ENCODE results near the gene RNF208.

Gene RNF208

GRCh38 chr9:137227853-137228505 lies 5.9 kb upstream of the RNF208 start:
- no peak for DNase-seq (ENCODE audit: low spot score)

DNA sequence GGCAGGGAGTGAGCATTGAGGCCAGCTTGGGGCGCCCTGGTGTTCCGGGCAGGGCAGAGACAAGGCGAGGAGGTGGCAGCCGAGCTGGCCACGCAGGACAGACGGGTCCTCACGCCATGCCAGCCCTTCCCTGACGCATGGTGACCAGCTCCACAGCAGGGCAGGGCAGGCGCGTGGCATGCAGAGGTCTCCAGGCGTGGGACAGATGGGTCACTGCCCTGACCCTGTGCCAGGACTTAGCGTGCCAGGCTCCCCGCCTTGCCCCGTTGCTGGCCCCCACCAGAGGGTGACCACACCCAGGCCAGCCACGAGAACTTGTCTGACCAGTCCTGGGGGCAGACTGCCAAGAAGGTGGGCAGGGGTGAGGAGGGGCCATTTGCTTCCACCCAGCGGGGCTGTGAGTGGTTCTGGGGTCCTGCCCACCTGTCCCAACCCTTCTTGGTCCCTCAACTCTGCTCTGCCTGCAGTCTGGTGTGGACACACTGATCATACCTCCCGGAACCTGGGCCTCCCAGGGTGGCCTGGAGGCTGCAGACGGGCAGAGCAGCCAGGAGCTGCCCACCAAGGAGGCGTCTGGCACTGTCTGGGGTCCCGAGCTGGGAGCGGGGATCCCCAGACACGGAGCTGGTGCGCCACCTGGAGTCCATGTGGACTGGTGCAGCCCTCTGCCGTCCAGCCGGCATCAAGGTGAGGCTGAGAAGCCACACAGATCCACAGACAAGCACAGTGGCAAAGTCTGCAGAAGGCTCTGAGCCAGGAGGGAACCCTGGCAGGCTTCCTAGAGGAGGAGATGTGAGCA lies 5.2 kb upstream of the RNF208 start, which contains the start of gene RNF224:
RNF224 (plus strand) TSS at position 449 of the 799 bp plus-strand sequence. CDS start 834 bp downstream, outside the sequence.
- peak; percentile 97 for DNase-seq (ENCODE audit: low spot score)

- DNase-seq (ENCODE audit: low spot score): no peak
Measured at GRCh38 chr9:137226338-137227053, 4.5 kb upstream of the RNF208 start.

GRCh38 chr9:137225699-137226331 lies 3.8 kb upstream of the RNF208 start:
- DNase-seq (ENCODE audit: low spot score): no peak

GRCh38 chr9:137224830-137225694 lies 3.0 kb upstream of the RNF208 start, which contains the start of gene CYSRT1:
Gene CYSRT1, plus strand, starts transcription at chr9:137225174. Its CDS starts 448 bp downstream, at chr9:137225622.
- no peak for DNase-seq (ENCODE audit: low spot score)

DNA sequence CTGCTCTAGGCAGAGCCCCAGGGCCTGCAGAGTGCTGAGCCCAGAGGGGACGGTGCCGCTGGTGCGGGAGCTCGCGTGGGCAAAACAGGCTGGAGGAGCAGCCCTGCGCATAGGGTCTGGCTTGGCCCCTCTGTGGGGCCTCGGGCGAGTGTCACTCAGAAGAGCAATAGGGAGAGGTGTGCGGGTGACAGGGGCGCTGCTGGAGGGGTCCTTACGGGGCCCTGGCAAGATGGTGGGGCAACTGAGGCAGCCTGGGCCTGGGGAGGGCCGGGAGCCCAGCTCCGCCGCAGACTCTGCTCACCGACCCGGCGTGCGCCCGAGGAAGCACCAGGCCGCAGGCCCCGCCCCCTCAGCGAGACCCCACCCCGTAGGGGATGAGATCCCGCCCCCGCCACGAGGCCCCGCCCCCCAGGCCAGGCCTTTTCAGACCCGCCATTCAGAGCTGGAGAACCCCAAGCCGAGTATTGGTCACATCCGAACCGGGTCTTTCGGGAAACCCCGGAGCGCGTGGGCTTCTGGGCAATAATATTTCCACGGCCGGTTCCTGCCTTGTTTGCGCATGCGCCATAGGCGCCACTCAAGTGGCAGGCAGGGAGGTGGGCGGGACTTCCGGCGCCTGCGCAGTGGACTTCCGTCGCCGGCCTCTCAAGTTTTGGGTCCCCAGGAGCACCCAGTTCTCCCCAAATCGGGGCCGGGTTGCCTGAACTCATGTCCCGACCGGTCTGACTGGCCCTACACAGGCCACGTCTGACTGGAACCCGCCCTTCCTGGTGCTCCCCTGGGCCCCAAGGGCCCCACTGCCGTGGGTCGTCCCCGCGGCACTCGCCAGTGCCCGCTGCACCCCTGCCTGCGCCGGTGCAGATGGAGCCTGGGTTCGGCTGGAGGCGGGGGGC lies 1.3 kb upstream of the RNF208 start:
- DNase-seq (ENCODE audit: low spot score): peak; percentile 99

DNA sequence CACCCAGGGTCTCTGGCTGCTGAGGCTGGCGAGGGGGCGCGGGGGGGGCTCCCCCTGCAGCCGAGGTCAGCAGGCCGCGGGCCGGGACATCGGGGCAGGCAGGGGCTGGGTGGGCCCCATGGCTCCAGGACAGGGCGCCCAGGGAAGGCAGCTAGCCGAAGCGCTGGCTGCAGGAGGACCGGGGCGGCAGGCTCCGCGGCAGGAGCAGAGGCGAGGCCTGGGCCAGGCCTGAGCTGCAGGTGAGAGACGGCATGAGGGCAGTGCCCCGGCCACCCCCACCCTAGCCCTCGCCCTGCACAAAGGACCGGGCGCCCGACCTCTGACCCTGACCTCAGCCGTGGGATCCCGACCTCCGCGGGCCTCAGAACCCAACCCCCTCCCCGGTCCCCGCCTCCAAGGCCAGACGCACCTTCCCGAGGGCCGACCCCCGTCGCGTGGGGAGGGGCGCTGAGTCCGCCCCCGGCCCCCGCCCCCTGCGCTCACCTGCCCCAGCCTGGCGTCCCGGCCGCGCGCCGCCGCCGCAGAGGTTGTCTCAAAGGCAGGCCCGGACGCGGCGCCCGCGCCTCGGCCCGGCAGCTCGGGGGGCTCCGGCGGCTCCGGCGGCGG lies 431 bp downstream of the RNF208 start:
- DNase-seq (ENCODE audit: low spot score): peak; percentile 68

DNA sequence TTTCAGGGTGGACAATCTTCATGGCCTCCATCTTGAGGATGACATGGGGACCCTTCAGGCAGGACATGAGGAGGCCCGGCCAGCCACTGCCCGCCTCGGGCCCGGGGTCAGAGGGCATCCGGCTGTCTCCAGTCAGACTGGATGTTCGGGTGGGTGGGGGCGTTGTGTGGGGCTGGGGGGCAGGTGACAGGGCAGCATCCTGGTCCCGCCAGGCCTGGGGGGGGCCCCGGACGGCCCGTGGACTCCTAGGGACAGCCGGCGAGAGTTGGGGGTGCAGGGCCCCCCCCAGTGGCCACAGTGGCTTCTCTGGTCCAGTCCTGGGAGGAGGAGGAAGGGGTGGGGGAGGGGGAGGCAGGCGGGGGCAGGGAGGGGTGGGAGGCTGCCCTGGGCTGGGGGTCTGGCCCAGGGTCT lies 940 bp downstream of the RNF208 start:
- no peak for DNase-seq (ENCODE audit: low spot score)

GRCh38 chr9:137220317-137221094 lies 1.5 kb downstream of the RNF208 start:
- no peak for DNase-seq (ENCODE audit: low spot score)

DNA sequence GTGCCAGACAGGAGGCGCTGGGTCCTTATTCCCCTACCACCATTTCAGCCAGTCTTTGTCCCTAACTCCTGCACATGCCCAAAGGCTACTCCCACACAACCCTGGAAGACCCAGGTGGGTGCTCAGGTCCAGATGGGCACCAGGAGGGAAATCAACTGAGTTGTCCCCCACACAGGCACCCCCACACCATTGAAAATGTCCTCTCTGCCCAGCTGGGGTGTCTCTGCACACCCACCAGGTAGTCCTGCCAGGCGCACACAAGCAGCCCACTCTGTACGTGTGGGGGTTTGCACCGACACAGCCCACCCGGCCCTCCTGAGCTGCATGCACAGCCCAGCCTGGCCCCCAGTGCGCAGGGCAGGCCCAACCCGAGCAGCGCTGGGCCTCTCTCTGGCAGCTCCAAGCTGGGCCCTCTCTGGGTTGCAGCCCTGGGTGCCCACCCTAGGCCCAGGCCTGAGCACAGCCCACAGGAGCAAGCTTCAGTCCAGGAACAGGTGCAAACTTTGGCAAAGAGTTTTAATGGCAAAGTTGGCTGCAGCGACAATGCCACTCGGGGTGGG lies 2.2 kb downstream of the RNF208 start:
- DNase-seq (ENCODE audit: low spot score): no peak

DNA sequence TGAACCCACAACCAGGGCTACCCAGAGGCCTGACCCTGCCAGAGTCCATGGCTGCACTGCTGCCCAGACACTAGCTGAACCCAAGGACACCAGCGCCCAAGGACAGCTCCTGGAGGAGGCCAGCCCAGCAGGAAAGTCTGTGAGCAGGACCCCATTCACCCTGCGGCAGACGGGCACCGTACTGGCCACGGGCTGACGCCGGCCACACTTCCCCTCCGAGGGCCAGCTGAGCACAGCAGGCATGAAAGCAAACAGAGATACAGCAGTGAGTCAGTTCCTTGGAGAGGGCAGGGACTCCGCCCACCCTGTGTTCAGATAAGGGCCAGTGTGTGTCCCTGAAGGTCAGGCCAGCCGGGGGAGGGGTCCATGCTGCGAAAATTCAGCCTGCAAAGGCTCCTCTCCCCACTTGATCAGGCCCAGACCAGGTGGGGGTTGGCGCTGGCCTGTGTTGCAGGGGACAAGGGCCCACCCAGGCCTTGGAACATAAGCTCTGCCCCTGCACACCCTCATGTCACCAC lies 3.2 kb downstream of the RNF208 start:
- DNase-seq (ENCODE audit: low spot score): peak; percentile 80

- DNase-seq (ENCODE audit: low spot score): no peak
Measured at GRCh38 chr9:137218212-137218753, 3.8 kb downstream of the RNF208 start.

DNA sequence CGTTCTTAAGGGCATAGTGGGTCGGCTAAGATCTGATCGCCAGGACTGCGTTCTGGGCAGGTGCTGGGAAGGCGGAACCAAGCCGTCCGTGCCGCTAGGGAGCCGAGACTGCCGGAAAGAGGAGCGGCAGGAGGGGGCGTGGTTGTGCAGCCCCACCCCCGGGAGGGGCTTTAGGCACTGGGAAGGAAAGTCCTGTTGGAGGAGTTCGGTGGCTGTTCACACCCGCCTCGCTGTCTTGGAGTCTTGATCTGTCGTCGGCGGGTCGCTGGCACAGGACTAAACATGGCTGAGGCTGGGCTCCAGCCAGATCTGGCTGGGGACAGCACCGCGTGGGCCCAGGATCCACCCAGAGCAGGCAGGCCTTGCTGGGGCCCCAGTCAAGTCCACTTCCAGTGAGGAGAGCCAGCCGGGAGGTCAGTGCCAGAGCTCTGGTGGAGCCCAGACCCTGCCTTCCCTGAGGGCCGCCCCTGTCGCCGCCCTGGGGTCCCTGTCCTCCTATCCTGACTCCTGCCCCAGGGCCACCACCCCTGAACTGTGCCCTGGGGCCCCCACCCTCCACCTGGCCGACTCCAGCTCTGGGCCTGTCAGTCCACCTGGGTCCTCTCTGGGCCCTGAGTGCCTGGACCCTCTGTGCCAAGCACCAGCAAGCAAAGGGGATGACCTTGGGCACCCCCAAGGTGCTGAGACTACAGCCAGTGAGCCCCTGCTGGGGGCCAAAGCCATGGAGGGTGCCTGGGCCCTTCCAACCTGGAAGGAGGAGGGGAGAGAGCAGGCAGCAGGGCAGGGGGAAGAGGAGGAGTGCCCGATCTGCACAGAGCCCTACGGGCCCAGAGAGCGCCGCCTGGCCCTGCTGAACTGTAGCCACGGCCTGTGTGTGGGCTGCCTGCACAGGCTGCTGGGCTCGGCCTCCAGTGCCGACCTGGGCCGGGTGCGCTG lies 4.5 kb downstream of the RNF208 start:
- no peak for DNase-seq (ENCODE audit: low spot score)

GRCh38 chr9:137216188-137216965 lies 5.7 kb downstream of the RNF208 start:
- DNase-seq (ENCODE audit: low spot score): no peak

DNA sequence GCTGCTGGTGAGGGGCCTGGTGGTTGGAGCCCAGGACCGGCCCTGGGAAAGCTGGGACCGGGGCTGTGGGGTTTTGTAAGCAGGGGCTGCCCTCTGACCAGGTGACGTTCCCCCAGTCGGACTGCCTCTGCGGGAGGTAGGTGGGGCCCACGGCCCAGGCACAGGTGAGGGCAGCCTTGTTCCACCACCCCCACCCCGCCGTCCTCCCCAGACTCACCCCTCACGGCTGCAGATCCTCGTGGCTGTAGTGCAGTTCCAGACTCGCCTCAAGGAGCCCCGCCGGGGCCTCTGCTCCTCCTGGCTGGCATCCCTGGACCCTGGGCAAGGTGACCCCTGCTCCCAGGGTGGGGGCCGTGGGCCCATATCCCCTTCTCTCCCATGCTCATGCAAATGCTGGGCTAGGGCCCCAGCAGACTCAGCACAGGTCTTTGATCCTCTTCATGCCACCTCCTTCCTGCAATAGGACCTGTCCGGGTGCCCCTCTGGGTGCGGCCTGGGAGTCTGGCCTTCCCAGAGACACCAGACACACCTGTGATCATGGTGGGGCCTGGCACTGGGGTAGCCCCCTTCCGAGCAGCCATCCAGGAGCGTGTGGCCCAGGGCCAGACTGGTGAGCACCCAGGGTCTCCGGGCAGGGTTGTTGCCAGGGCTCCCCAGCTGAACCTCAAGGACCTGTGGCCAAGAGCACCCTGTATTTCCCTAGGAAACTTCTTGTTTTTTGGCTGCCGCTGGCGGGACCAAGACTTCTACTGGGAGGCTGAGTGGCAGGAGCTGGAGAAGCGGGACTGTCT lies 6.6 kb downstream of the RNF208 start:
- no peak for DNase-seq (ENCODE audit: low spot score)

All from HuH-7 (cell line).